Testis (tissue), 3 donors: ENCODE measurements around the gene WRAP73. TPM values are rescaled to one million over a fixed set of nuclear protein-coding genes. Genes with fewer than 3 reads are reported as not detected.

Experiments
- DNase-seq: peaks from one replicate; pipeline ENCODE4 v3.0.0-alpha.2; 2019
- H3K27ac ChIP-seq, 2 donors: fragments of 200-600 bp; sonication (generic); one replicate each; pipeline ENCODE4 v1.5.1; 2019
- H3K27me3 ChIP-seq: fragments of 200-600 bp; sonication (generic); one replicate; pipeline ENCODE4 v1.5.1; 2019
- H3K36me3 ChIP-seq: fragments of 200-600 bp; sonication (generic); one replicate; pipeline ENCODE4 v1.5.1; 2017; ENCODE audit warnings: low read depth; ENCODE audit errors: missing control alignments
- H3K4me1 ChIP-seq: fragments of 200-600 bp; sonication (generic); one replicate; pipeline ENCODE4 v1.5.1; 2019
- H3K4me3 ChIP-seq, 2 donors: fragments of 200-600 bp; sonication (generic); one replicate each; pipeline ENCODE4 v1.5.1; 2017 to 2019
- H3K9me3 ChIP-seq: fragments of 200-600 bp; sonication (generic); one replicate; pipeline ENCODE4 v1.5.1; 2017
- POLR2A ChIP-seq: fragments of 450-650 bp; IDR thresholded peaks from one replicate; pipeline ENCODE4 v1.6.1; 2017; ENCODE audit warnings: antibody characterized with exemption, mild to moderate bottlenecking, moderate library complexity
- WGBS, 2 donors: methylation state at CpG; one replicate each; pipeline ENCODE4 v1.1.5; 2018; 5-methylcytosine and 5-hydroxymethylcytosine counted together
- intact Hi-C: fragments of 100-400 bp; cut with DNase I; formaldehyde crosslinking; loops from one replicate; pipeline ENCODE4 v1.15.1; 2023; ENCODE audit warnings: low total_unique reads
- polyA plus RNA-seq: library from polyadenylated mRNA; stranded (reverse); fragments of 350-450 nt; fragmentation: Illumina TruSeq; extraction: RNeasy Lipid Tissue Mini Kit (QIAGEN cat#74804); gene quantifications from one replicate; pipeline ENCODE4 v1.2.3, GENCODE V29; 2014; ENCODE audit warnings: low read depth, low replicate concordance; ENCODE audit not compliant: insufficient read depth
- total RNA-seq, 2 donors: library from RNA; depleted of rRNA; stranded (reverse); fragments of >200 nt; gene quantifications; one replicate each; pipeline ENCODE4 v1.2.3, GENCODE V29; 2016
- TF ChIP-seq, protein P1 (sequence below), 3 experiments: fragments of 450-650 bp in 2 of 3; fragments of 200-600 bp in 1 of 3; sonication (generic) in 1 of 3; IDR thresholded peaks; one replicate each; pipeline ENCODE4 v1.5.1; 2016 to 2019; ENCODE audit warnings: antibody characterized with exemption in 3 of 3, mild to moderate bottlenecking in 2 of 3, moderate library complexity in 1 of 3

WRAP73 gene
- total and polyA plus RNA-seq, 3 donors from 2014 or later = 26.1 to 34.2 (median 32.5) TPM

DNA sequence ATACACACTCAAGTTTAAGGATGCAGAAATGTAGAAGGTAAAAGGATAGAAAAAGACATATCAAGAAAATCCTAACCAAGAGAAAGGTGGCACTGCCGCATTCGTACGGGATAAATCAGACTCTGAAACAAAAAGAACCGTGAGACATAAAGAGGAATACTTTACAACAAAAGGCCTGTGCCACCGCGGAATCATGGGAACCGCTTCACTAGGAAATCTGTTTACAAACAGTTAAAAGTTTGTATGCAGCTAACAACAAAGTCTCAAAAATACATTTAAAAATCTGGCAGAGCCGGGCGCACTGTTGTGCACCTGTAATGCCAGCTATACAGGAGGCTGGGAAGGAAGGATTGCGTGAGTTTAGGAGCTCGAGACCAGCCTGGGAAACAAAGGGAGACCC is 8.1 kb downstream of the WRAP73 start:
- H3K4me3 ChIP-seq = no peak overlapping the region
- no peak for TF ChIP-seq POLR2A
- TF ChIP-seq, protein P1, sequence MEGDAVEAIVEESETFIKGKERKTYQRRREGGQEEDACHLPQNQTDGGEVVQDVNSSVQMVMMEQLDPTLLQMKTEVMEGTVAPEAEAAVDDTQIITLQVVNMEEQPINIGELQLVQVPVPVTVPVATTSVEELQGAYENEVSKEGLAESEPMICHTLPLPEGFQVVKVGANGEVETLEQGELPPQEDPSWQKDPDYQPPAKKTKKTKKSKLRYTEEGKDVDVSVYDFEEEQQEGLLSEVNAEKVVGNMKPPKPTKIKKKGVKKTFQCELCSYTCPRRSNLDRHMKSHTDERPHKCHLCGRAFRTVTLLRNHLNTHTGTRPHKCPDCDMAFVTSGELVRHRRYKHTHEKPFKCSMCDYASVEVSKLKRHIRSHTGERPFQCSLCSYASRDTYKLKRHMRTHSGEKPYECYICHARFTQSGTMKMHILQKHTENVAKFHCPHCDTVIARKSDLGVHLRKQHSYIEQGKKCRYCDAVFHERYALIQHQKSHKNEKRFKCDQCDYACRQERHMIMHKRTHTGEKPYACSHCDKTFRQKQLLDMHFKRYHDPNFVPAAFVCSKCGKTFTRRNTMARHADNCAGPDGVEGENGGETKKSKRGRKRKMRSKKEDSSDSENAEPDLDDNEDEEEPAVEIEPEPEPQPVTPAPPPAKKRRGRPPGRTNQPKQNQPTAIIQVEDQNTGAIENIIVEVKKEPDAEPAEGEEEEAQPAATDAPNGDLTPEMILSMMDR (IDR thresholded peaks at IDR 0.05) = no peak
- intact Hi-C loops = no loop called here
- H3K27me3 ChIP-seq = no peaks in the 10 kb centered on the region
- no peaks in the 10 kb centered on the region for H3K9me3 ChIP-seq
- DNase-seq = no peak
- H3K27ac ChIP-seq = no peak overlapping the region
- WGBS, 2 donors = 95% methylated on average over 11 of the region's 11 CpGs
- H3K36me3 ChIP-seq = no peaks in the 10 kb centered on the region
- H3K4me1 ChIP-seq = no peaks in the 10 kb centered on the region

DNA sequence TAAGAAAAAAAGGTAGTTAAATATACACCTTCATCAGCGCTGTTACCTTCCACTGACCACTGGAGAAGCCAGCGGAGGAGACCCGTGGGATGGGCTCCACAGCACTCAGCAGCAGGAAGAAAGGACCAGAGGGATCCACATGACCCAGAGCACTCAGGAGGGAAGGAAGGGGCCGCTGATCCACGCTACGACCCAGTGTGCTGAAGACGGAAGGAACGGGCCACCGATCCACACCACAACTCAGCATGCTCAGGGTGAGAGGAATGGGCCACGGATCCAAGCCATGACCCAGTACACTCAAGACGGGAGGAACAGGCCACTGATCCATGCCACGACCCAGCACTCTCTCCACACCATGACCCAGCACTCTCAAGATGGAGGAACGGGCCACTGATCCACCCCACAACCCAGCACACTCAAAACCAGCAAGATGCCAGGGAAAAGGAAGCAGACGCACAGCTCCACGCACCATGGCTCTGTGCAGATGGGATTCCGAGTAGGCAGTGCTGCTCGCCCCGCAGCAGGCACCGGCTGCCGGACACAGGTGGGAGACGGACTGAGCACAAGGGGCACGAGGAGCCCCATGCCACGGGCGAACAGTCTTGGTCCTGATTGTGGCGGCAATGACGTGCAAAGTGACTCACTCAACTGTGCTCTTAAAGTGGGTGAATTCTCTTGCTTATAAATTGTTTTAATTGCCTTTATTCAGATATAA is 8.7 kb downstream of the WRAP73 start:
- Histone ChIP-seq H3K36me3 (no peaks in the 10 kb centered on the region), H3K27ac (no peak overlapping the region), H3K4me1 (no peaks in the 10 kb centered on the region), H3K9me3 (no peaks in the 10 kb centered on the region), H3K27me3 (no peaks in the 10 kb centered on the region), H3K4me3 (no peak overlapping the region)
- intact Hi-C loops = no loop called here
- TF ChIP-seq, protein P1 (IDR thresholded peaks at IDR 0.05) = no peak
- no peak for TF ChIP-seq POLR2A
- 93 to 94% methylated on average over 22 to 26 of the region's 26 CpGs for WGBS, 2 donors
- no peak for DNase-seq

DNA sequence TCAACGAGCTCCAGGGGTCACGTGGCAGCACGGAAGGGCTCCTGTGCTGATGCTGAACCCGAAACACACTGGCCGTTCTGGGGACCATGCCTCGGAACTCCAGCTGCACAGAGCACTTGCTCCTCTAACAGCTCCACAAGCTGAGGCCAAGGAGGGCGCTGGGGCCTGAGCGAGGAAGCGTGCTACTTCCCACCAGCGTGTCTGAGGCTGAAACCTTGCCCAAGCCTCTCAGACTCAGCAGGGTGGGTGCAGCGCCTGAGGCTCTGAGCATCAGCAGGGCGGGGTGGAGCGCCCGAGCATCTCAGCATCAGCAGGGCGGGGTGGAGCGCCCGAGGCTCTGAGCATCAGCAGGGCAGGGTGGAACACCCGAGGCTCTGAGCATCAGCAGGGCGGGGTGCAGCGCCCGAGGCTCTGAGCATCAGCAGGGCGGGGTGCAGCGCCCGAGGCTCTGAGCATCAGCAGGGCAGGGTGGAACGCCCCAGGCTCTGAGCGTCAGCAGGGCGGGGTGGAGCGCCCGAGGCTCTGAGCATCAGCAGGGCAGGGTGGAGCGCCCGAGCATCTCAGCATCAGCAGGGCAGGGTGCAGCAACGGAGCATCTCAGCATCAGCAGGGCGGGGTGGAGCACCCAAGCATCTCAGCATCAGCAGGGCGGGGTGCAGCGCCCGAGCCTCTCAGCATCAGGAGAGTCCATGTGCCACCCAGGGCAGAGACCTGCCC is 9.6 kb downstream of the WRAP73 start:
- H3K27ac ChIP-seq = no peak overlapping the region
- WGBS, 2 donors = 84 to 91% methylated on average over 12 to 36 of the region's 36 CpGs
- no peak for DNase-seq
- no peak overlapping the region for H3K4me3 ChIP-seq
- H3K36me3 ChIP-seq = no peaks in the 10 kb centered on the region
- no peak for TF ChIP-seq POLR2A
- TF ChIP-seq, protein P1 (IDR thresholded peaks at IDR 0.05) = no peak
- H3K9me3 ChIP-seq = no peaks in the 10 kb centered on the region
- no peaks in the 10 kb centered on the region for H3K27me3 ChIP-seq
- intact Hi-C loops = no loop called here
- H3K4me1 ChIP-seq = no peaks in the 10 kb centered on the region

DNA sequence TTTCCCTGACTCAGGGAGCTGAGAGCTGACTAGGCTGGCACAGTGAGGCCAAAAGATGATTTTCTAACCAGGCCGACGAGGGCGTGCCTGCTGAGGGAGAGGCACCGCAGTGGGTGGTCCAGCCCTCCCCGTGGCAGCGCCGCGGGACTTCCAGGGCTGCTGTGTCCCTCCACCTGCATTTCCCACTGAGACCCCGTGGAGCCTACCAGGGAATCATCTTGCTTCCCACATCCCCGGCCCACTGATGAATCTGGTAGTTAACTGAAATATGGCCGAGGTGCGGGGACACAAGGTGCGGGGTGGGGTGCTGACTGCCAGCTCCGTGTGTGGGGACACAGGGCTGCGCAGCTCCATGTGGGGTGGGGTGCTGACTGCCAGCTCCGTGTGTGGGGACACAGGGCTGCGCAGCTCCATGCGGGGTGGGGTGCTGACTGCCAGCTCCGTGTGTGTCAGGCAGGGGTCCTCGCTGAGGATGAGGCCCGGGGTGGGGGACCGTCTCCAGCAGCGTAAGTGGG is 10.4 kb downstream of the WRAP73 start:
- 93 to 94% methylated on average over 16 to 22 of the region's 23 CpGs for WGBS, 2 donors
- no peak for DNase-seq
- no peak overlapping the region for H3K27ac ChIP-seq
- H3K4me3 ChIP-seq = no peak overlapping the region
- TF ChIP-seq POLR2A = no peak
- TF ChIP-seq, protein P1 (IDR thresholded peaks at IDR 0.05) = no peak
- H3K36me3 ChIP-seq = no peaks in the 10 kb centered on the region
- intact Hi-C loops = no loop called here
- no peaks in the 10 kb centered on the region for H3K9me3 ChIP-seq
- H3K27me3 ChIP-seq = no peaks in the 10 kb centered on the region
- H3K4me1 ChIP-seq = no peaks in the 10 kb centered on the region
